Endothelial cell (in vitro differentiated cells): ENCODE data around the gene PDE4D. TPM values are rescaled to one million over a fixed set of nuclear protein-coding genes. Genes with fewer than 3 reads are reported as not detected.

Source experiments
- DNase-seq: peaks from one replicate; pipeline ENCODE4 v3.0.0; 2021; ENCODE audit warnings: low spot score
- H3K27ac Mint-ChIP-seq: one replicate; pipeline ENCODE4 v1.8.0; 2021; ENCODE audit warnings: mixed read lengths, inconsistent platforms; ENCODE audit not compliant: unreplicated experiment
- H3K27me3 Mint-ChIP-seq: one replicate; pipeline ENCODE4 v1.8.0; 2021; ENCODE audit warnings: mild to moderate bottlenecking, moderate library complexity, mixed read lengths, inconsistent platforms; ENCODE audit not compliant: unreplicated experiment
- H3K36me3 Mint-ChIP-seq: one replicate; pipeline ENCODE4 v1.8.0; 2021; ENCODE audit warnings: mild to moderate bottlenecking, low read depth, mixed read lengths, inconsistent platforms; ENCODE audit not compliant: unreplicated experiment
- H3K4me1 Mint-ChIP-seq: one replicate; pipeline ENCODE4 v1.8.0; 2021; ENCODE audit warnings: mild to moderate bottlenecking, mixed read lengths, inconsistent platforms; ENCODE audit not compliant: unreplicated experiment
- H3K4me3 Mint-ChIP-seq: one replicate; pipeline ENCODE4 v1.8.0; 2021; ENCODE audit warnings: mild to moderate bottlenecking, mixed read lengths, inconsistent platforms; ENCODE audit not compliant: unreplicated experiment
- H3K9me3 Mint-ChIP-seq: one replicate; pipeline ENCODE4 v1.8.0; 2021; ENCODE audit warnings: mixed read lengths, inconsistent platforms; ENCODE audit not compliant: unreplicated experiment
- total RNA-seq: library from RNA; stranded (reverse); fragmentation: NEBNext Ultra II Directional; extraction: Animal tissue kit (Norgen Biotek cat#: 25700); gene quantifications from one replicate; pipeline ENCODE4 v1.2.1, GENCODE V29; 2021; ENCODE audit not compliant: unreplicated experiment
- TF ChIP-seq, protein P1 (sequence below): fragments of 200-600 bp; sonication (generic); IDR thresholded peaks from one replicate; pipeline ENCODE4 v1.5.0; 2021; ENCODE audit warnings: antibody characterized with exemption; ENCODE audit not compliant: unreplicated experiment

The PDE4D gene
- total RNA-seq, 1 donor from 2014 or later: 9.4 TPM

DNA sequence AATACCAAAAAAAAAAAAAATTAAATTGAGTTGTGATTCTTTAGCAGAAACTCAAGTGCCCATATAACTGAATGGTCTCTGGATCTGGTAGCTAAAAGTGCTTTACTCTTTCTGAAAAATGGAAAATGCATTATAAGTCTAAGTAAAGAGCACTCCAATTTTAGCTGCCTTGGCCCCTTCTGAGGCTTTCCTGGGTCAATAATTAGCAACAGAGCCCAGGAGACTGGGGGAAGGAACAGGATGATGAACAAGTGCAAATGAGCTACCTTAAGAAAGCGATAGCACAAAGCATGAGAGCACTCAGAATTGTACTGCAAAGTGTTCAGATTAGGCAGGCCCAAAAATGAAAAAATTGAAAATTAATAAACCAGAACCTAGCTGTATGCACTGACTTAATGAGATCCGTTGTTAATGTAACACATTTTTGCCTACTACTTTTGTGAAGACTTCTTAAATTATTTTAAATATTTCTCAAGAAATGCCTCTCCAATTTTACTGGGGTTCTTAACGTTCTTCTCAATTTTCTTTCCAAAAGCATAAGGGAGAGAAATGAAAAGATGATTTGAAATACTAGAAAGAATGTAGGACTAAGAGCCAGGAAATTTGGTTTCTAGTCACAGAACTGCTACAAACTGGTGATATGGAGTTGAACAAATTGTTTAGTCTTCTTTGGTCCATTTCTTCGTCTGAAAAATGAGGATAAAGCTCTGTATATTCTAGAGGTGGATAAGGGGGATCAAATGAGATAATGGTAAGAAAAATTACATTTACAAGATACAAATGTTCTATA lies 566.1 kb downstream of the PDE4D start:
- no peaks in the 10 kb centered on the region for H3K4me1 Mint-ChIP-seq
- H3K27me3 Mint-ChIP-seq: no peaks in the 10 kb centered on the region
- H3K4me3 Mint-ChIP-seq: no peak overlapping the region
- DNase-seq: no peak
- no peaks in the 10 kb centered on the region for H3K36me3 Mint-ChIP-seq
- TF ChIP-seq, protein P1, sequence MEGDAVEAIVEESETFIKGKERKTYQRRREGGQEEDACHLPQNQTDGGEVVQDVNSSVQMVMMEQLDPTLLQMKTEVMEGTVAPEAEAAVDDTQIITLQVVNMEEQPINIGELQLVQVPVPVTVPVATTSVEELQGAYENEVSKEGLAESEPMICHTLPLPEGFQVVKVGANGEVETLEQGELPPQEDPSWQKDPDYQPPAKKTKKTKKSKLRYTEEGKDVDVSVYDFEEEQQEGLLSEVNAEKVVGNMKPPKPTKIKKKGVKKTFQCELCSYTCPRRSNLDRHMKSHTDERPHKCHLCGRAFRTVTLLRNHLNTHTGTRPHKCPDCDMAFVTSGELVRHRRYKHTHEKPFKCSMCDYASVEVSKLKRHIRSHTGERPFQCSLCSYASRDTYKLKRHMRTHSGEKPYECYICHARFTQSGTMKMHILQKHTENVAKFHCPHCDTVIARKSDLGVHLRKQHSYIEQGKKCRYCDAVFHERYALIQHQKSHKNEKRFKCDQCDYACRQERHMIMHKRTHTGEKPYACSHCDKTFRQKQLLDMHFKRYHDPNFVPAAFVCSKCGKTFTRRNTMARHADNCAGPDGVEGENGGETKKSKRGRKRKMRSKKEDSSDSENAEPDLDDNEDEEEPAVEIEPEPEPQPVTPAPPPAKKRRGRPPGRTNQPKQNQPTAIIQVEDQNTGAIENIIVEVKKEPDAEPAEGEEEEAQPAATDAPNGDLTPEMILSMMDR: no peak
- H3K27ac Mint-ChIP-seq: no peak overlapping the region
- no peaks in the 10 kb centered on the region for H3K9me3 Mint-ChIP-seq

DNA sequence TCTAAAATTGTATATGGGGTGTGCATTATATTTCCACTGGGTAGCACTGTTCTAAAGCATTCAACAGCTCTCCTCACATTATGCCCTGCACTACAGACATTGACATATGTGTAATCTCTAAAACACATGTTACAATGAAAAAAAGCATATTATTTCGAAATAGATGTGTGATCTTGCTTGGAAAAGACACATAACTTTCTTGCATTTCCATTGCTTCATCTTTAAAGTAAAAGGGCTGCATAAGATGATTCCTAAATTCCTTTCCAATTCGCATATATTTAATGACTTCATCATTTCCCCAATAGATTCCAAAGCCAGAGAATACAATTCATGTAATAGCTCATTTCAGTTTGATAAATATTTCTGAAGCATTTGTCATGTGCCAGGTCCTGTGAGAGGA lies 566.9 kb downstream of the PDE4D start:
- DNase-seq: no peak
- Mint-ChIP-seq H3K4me1 (no peaks in the 10 kb centered on the region), H3K9me3 (no peaks in the 10 kb centered on the region), H3K4me3 (no peak overlapping the region), H3K27me3 (no peaks in the 10 kb centered on the region), H3K27ac (no peak overlapping the region), H3K36me3 (no peaks in the 10 kb centered on the region)
- TF ChIP-seq, protein P1: no peak

DNA sequence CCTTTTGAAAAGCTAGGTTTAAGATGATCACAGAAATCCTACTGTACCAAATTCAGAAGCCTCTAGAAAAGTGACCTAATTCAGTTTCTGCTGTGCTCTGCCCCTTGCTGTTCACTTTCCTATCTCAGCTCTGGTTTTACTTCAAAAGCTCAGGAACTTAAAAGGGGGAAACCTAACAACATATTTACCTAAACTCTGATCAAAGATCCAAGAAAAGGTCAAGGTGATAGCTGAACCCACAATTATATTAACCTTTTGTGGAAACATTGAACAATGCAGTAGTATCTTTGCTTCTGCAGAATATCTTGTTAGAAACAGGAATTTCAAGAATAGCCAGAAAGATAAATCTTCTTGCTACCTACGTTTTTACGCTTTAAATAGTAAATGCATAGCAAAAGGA lies 568.5 kb downstream of the PDE4D start:
- Mint-ChIP-seq H3K27me3 (no peaks in the 10 kb centered on the region), H3K9me3 (no peaks in the 10 kb centered on the region), H3K4me1 (no peaks in the 10 kb centered on the region), H3K36me3 (no peaks in the 10 kb centered on the region), H3K4me3 (no peak overlapping the region), H3K27ac (no peak overlapping the region)
- no peak for DNase-seq
- TF ChIP-seq, protein P1: no peak

DNA sequence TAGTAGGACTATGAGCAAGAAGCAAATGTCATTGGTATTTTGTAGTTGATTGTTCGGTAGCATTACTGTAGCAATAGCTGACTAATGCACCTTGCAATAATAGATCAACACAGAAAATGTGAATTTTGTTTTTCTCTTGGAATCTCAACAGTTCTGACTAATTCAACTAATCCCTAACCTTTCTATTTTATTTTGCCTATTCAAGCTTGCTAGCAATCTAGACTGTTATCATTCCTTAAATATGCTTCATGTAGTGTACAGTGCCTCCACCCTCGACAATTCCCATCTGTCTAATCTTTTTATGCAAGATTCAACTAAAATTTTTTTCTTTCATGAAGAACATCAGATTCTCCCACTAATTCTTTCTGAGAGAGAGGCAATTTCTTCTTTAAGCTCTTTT lies 570.6 kb downstream of the PDE4D start:
- no peak for DNase-seq
- Mint-ChIP-seq H3K27me3 (no peaks in the 10 kb centered on the region), H3K36me3 (no peaks in the 10 kb centered on the region), H3K4me3 (no peak overlapping the region), H3K9me3 (no peaks in the 10 kb centered on the region), H3K27ac (no peak overlapping the region), H3K4me1 (peaks cover 7% of the 10 kb centered on the region)
- TF ChIP-seq, protein P1: no peak

DNA sequence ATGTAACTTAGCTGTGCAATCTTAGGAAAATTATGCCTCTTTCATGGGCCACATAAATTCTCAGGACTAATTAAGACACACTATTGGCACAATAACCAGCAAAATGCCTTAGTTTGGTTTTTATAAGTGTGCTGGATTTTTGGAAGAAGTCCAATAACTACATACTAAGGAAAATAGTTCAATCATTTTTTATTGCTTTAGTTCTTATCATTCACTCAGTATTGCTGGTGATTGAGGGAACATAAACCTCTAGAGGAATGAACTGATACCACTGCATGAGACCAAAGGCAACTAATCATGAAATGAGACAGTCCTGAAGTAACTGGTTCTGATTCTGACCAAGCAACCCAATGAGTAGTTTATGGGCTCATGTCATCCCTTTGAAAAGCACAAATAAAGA lies 571.5 kb downstream of the PDE4D start:
- DNase-seq: no peak
- H3K36me3 Mint-ChIP-seq: no peaks in the 10 kb centered on the region
- no peak overlapping the region for H3K27ac Mint-ChIP-seq
- H3K9me3 Mint-ChIP-seq: no peaks in the 10 kb centered on the region
- no peaks in the 10 kb centered on the region for H3K27me3 Mint-ChIP-seq
- H3K4me1 Mint-ChIP-seq: peaks cover 16% of the 10 kb centered on the region
- TF ChIP-seq, protein P1: no peak
- H3K4me3 Mint-ChIP-seq: no peak overlapping the region
